H9 (cell line): ENCODE measurements around the gene KCNMB2. TPM values are rescaled to one million over a fixed set of nuclear protein-coding genes. Genes with fewer than 3 reads are reported as not detected.

Experiments
- DNase-seq: peaks from one replicate; pipeline ENCODE4 v3.0.0-alpha.2; 2017
- H2AFZ ChIP-seq: one replicate; pipeline ENCODE4 v1.6.1; 2013; ENCODE audit warnings: mild to moderate bottlenecking, low read length, control low read depth, moderate library complexity
- H2AK5ac ChIP-seq: 2 replicates; pipeline ENCODE4 v1.6.1; 2013; ENCODE audit warnings: low read length, control low read depth, mixed read lengths; ENCODE audit not compliant: insufficient read length
- H2BK120ac ChIP-seq: one replicate; pipeline ENCODE4 v1.6.1; 2013; ENCODE audit warnings: low read depth, mild to moderate bottlenecking, low read length, control low read depth, inconsistent platforms; ENCODE audit not compliant: poor library complexity, severe bottlenecking
- H2BK12ac ChIP-seq: 2 replicates; pipeline ENCODE4 v1.6.1; 2013; ENCODE audit warnings: low read length, control low read depth, mixed read lengths, low read depth; ENCODE audit not compliant: insufficient read length
- H2BK15ac ChIP-seq: 2 replicates; pipeline ENCODE4 v1.6.1; 2013; ENCODE audit warnings: low read depth, low read length, control low read depth
- H2BK20ac ChIP-seq: one replicate; pipeline ENCODE4 v1.6.1; 2013; ENCODE audit warnings: low read depth, mild to moderate bottlenecking, low read length, control low read depth, inconsistent platforms; ENCODE audit not compliant: poor library complexity, severe bottlenecking
- H2BK5ac ChIP-seq: 2 replicates; pipeline ENCODE4 v1.6.1; 2013; ENCODE audit warnings: low read length, control low read depth, mixed read lengths; ENCODE audit not compliant: insufficient read length
- H3K14ac ChIP-seq: 2 replicates; pipeline ENCODE4 v1.6.1; 2013; ENCODE audit warnings: low read length, control low read depth; ENCODE audit not compliant: insufficient read depth
- H3K18ac ChIP-seq: 2 replicates; pipeline ENCODE4 v1.6.1; 2013; ENCODE audit warnings: low read depth, mild to moderate bottlenecking, mixed read lengths, low read length, control low read depth; ENCODE audit not compliant: insufficient read length
- H3K23ac ChIP-seq: 2 replicates; pipeline ENCODE4 v1.6.1; 2013; ENCODE audit warnings: low read length, control low read depth, mixed read lengths, low read depth; ENCODE audit not compliant: insufficient read length
- H3K23me2 ChIP-seq: 2 replicates; pipeline ENCODE4 v1.6.1; 2013; ENCODE audit warnings: low read depth, mild to moderate bottlenecking, mixed read lengths, low read length, control low read depth; ENCODE audit not compliant: insufficient read length, poor library complexity, severe bottlenecking
- H3K27ac ChIP-seq: 2 replicates; pipeline ENCODE4 v1.5.1; 2013; ENCODE audit warnings: low read length, control low read depth, mixed read lengths, low read depth; ENCODE audit not compliant: insufficient read length
- H3K27me3 ChIP-seq: 2 replicates; pipeline ENCODE4 v1.6.1; 2013; ENCODE audit warnings: low read length, control low read depth, inconsistent platforms; ENCODE audit not compliant: insufficient read depth
- H3K4ac ChIP-seq: 2 replicates; pipeline ENCODE4 v1.6.1; 2013; ENCODE audit warnings: low read depth, mild to moderate bottlenecking, control low read depth, inconsistent platforms, low read length, moderate library complexity
- H3K4me1 ChIP-seq: 2 replicates; pipeline ENCODE4 v1.6.1; 2013; ENCODE audit warnings: low read length, control low read depth, inconsistent platforms; ENCODE audit not compliant: insufficient read depth
- H3K4me2 ChIP-seq: 2 replicates; pipeline ENCODE4 v1.6.1; 2013; ENCODE audit warnings: low read length, control low read depth, mixed read lengths; ENCODE audit not compliant: insufficient read length, insufficient read depth
- H3K56ac ChIP-seq: 2 replicates; pipeline ENCODE4 v1.6.1; 2013; ENCODE audit warnings: low read depth, mild to moderate bottlenecking, mixed read lengths, low read length, control low read depth; ENCODE audit not compliant: insufficient read length
- H3K79me1 ChIP-seq: 2 replicates; pipeline ENCODE4 v1.6.1; 2013; ENCODE audit warnings: low read depth, mild to moderate bottlenecking, moderate library complexity, low read length, control low read depth, inconsistent platforms; ENCODE audit not compliant: insufficient read depth, poor library complexity, severe bottlenecking
- H3K79me2 ChIP-seq: 2 replicates; pipeline ENCODE4 v1.6.1; 2013; ENCODE audit warnings: low read length, control low read depth, inconsistent platforms; ENCODE audit not compliant: insufficient read depth
- H3K9ac ChIP-seq: 2 replicates; pipeline ENCODE4 v1.6.1; 2013; ENCODE audit warnings: low read length, control low read depth, mixed read lengths; ENCODE audit not compliant: insufficient read length; ENCODE audit errors: extremely low read depth
- H3K9me3 ChIP-seq: one replicate; pipeline ENCODE4 v1.6.1; 2013; ENCODE audit warnings: low read depth, low read length, inconsistent platforms; ENCODE audit not compliant: control insufficient read depth
- H3T11ph ChIP-seq: one replicate; pipeline ENCODE4 v1.6.1; 2013; ENCODE audit warnings: mild to moderate bottlenecking, low read length, control low read depth, inconsistent platforms
- H4K20me1 ChIP-seq: one replicate; pipeline ENCODE4 v1.6.1; 2013; ENCODE audit not compliant: control insufficient read depth, insufficient read length, insufficient read depth
- H4K5ac ChIP-seq: 2 replicates; pipeline ENCODE4 v1.6.1; 2013; ENCODE audit warnings: low read depth, mild to moderate bottlenecking, mixed read lengths, low read length, control low read depth; ENCODE audit not compliant: insufficient read length
- H4K8ac ChIP-seq: replicated peaks from 2 replicates; pipeline ENCODE4 v1.6.1; 2013; ENCODE audit warnings: low read length, control low read depth, mixed read lengths, low read depth; ENCODE audit not compliant: insufficient read length
- H4K91ac ChIP-seq: 2 replicates; pipeline ENCODE4 v1.6.1; 2013; ENCODE audit warnings: low read depth, mild to moderate bottlenecking, moderate library complexity, mixed read lengths, low read length, control low read depth; ENCODE audit not compliant: insufficient read length
- H3K27ac Mint-ChIP-seq, 3 experiments: 2 replicates in 2 of 3; 3 replicates in 1 of 3; pipeline ENCODE4 v1.8.0; 2020 to 2021; ENCODE audit warnings: mixed read lengths in 3 of 3, mild to moderate bottlenecking in 1 of 3, moderate library complexity in 1 of 3
- H3K27me3 Mint-ChIP-seq: 2 replicates; pipeline ENCODE4 v1.8.0; 2021; ENCODE audit warnings: low read depth, mild to moderate bottlenecking, moderate library complexity, mixed read lengths
- H3K36me3 Mint-ChIP-seq, 3 experiments: 2 replicates in 2 of 3; 3 replicates in 1 of 3; pipeline ENCODE4 v1.8.0; 2020 to 2021; ENCODE audit warnings: low read depth in 3 of 3, mixed read lengths in 3 of 3; ENCODE audit not compliant: insufficient read depth in 1 of 3
- H3K4me1 Mint-ChIP-seq, 2 experiments: 2 replicates each; pipeline ENCODE4 v1.8.0; 2020; ENCODE audit warnings: mixed read lengths in 2 of 2
- H3K4me3 Mint-ChIP-seq, 2 experiments: 2 replicates in 1 of 2; 3 replicates in 1 of 2; pipeline ENCODE4 v1.8.0; 2020 to 2021; ENCODE audit warnings: mild to moderate bottlenecking in 2 of 2, mixed read lengths in 2 of 2, moderate library complexity in 1 of 2
- H3K9me3 Mint-ChIP-seq, 2 experiments: 2 replicates in 1 of 2; 3 replicates in 1 of 2; pipeline ENCODE4 v1.8.0; 2020; ENCODE audit warnings: mild to moderate bottlenecking in 2 of 2, mixed read lengths in 2 of 2, moderate library complexity in 1 of 2
- WGBS: extraction: QIAGEN DNeasy Blood & Tissue Kit; methylation state at CpG from one replicate; pipeline ENCODE4 v1.1.7; 2013; ENCODE audit warnings: missing lambda C conversion rate, low lambda C conversion rate, mixed read lengths; ENCODE audit not compliant: insufficient read length; ENCODE audit errors: extremely low coverage; 5-methylcytosine and 5-hydroxymethylcytosine counted together
- total RNA-seq: library from RNA; stranded (reverse); gene quantifications from 2 replicates; pipeline ENCODE4 v1.2.1, GENCODE V29; 2021
- TF ChIP-seq, protein P1 (sequence below): fragments of 200-600 bp; sonication (generic); conservative IDR thresholded peaks from 3 replicates; pipeline ENCODE4 v1.8.0; 2021; ENCODE audit warnings: antibody characterized with exemption, mild to moderate bottlenecking

The KCNMB2 gene
- total RNA-seq, 1 experiment from 2014 or later, result not detected

DNA sequence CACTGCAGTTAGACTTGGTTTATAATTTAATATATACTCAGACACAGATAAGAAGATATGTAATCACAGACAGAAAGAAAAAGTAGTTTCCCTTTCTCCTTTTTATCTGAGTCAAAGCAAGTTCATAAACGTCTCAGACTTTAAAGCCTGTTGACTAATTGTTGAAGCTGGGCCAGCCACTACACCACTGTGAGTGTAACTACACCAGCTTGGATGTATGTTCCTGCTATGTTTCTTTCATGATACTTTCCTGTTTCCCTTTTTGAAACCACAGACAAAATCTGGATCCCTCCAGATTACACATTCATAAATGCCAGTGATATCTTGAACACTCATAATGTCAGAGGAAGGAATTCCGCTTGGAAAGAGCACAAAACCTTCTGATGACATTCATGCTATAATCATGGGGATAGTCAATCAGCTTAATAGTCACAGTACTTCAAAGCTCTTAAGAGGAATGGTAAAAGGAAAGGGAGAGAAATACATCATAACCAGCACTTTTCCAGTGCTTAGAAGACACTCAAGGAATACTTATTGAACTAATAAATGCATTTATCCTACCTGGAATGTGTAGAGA is 32.0 kb downstream of the KCNMB2 start:
- Mint-ChIP-seq H3K36me3 (no peaks in the 10 kb centered on the region), H3K27me3 (no peaks in the 10 kb centered on the region)

More for the DNA sequence above, 32.0 kb downstream of the KCNMB2 start:
- Histone ChIP-seq H3T11ph (no peak overlapping the region), H2BK120ac (no peak overlapping the region), H3K9ac (no peak overlapping the region), H3K14ac (no peak overlapping the region), H3K56ac (no peak overlapping the region), H3K4me2 (no peak overlapping the region), H4K91ac (no peak overlapping the region), H3K79me1 (no peaks in the 10 kb centered on the region), H2BK20ac (no peak overlapping the region), H4K5ac (no peak overlapping the region), H3K27me3 (no peaks in the 10 kb centered on the region), H2BK5ac (no peak overlapping the region), H3K27ac (no peak overlapping the region), H3K4ac (no peak overlapping the region), H2AK5ac (no peak overlapping the region), H3K23ac (no peak overlapping the region), H2BK15ac (no peak overlapping the region), H3K23me2 (no peaks in the 10 kb centered on the region), H4K8ac (no peak overlapping the region), H4K20me1 (no peaks in the 10 kb centered on the region), H3K9me3 (no peaks in the 10 kb centered on the region), H3K79me2 (no peaks in the 10 kb centered on the region), H2AFZ (no peak overlapping the region), H3K18ac (no peak overlapping the region), H3K4me1 (no peaks in the 10 kb centered on the region), H2BK12ac (no peak overlapping the region)
- DNase-seq, result no peak
- WGBS, result no CpG with 5 or more reads among the region's 2 CpGs
- no peak overlapping the region; a peak in 1 of 7 replicates for H3K27ac Mint-ChIP-seq
- no peaks in the 10 kb centered on the region for H3K9me3 Mint-ChIP-seq
- TF ChIP-seq, protein P1, sequence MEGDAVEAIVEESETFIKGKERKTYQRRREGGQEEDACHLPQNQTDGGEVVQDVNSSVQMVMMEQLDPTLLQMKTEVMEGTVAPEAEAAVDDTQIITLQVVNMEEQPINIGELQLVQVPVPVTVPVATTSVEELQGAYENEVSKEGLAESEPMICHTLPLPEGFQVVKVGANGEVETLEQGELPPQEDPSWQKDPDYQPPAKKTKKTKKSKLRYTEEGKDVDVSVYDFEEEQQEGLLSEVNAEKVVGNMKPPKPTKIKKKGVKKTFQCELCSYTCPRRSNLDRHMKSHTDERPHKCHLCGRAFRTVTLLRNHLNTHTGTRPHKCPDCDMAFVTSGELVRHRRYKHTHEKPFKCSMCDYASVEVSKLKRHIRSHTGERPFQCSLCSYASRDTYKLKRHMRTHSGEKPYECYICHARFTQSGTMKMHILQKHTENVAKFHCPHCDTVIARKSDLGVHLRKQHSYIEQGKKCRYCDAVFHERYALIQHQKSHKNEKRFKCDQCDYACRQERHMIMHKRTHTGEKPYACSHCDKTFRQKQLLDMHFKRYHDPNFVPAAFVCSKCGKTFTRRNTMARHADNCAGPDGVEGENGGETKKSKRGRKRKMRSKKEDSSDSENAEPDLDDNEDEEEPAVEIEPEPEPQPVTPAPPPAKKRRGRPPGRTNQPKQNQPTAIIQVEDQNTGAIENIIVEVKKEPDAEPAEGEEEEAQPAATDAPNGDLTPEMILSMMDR, result no peak
- H3K4me1 Mint-ChIP-seq, result 0 out of 4 replicates have a peak, but pooled peaks cover 0 to 4% of the 10 kb centered on the region in 2 experiments
- H3K4me3 Mint-ChIP-seq, result no peak overlapping the region
